Activated CD4-positive, CD25-positive, alpha-beta regulatory T cell treated with anti-CD3 and anti-CD28 coated beads, Interleukin-2, amount 50 U/mL, for 16 hours (primary cell): ENCODE data around the gene GPR146.

Experiments used
- DNase-seq: peaks from one replicate; pipeline ENCODE4 v3.0.0-alpha.2; 2020; ENCODE audit warnings: low read depth, low spot score

GPR146 gene

DNA sequence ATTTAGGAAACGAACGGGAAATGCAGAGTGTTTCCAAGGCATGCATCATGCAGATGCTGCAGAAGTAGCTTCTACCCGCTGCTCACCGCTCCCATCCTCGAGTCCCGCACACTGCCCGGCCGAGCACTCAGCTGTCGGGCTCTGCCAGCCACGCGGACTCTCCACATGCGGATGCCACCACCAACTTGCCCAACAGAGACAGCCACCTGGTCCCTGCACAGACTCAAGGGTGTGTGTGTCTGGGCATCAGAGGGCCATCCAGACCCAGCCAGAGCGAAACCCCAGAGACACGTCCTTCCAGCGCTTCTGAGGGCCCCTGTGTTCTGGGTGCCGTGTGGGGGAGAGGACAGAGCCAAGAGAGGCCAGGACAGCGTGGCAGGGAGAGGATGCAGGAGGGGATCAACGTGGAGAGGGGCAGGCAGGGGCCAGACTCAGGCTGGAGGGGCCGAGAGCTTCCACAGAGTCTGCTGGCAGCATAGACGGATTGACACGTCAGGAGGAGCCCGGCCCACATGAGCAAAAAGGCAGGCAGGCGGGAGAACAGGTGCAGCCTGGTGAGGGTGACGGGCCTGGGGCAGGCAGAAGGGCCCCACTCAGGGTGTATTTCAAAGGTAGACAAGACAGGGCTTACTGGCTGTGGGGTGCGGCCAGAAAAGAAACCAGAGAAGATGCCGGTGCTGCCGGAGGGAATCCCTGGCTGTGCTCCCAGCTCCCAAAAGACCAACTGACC lies 61.9 kb downstream of the GPR146 start:
- DNase-seq: no peak

DNA sequence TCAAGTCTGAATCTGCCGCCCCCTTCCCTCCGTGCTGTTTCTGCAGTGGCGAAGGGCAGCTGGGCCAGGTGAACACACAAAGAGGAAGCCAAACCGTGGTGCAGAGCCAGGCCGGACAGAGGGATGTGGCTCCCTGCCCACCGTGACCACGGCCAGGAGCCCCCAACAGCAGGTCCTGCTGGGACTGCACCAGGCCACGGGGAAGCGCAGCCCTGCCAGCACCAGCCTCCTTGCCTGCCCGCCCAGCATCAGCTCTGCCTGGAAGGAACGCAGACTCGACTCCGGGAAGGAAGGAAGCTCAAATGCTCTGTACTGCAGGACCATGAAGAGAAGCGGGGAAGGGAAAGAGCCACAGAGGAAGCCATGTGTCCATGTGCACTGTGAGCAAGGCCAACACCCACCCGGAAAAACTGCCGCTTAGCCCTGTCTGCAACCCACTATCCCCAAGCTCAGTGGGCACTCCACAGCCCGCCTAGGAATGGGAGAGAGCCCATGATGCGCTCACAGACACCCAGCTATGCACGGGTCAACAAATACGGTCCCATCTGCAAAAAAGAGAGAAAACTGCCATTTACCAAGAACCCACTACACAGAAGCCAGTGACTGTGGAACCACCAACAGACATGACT lies 62.6 kb downstream of the GPR146 start:
- DNase-seq: no peak

DNA sequence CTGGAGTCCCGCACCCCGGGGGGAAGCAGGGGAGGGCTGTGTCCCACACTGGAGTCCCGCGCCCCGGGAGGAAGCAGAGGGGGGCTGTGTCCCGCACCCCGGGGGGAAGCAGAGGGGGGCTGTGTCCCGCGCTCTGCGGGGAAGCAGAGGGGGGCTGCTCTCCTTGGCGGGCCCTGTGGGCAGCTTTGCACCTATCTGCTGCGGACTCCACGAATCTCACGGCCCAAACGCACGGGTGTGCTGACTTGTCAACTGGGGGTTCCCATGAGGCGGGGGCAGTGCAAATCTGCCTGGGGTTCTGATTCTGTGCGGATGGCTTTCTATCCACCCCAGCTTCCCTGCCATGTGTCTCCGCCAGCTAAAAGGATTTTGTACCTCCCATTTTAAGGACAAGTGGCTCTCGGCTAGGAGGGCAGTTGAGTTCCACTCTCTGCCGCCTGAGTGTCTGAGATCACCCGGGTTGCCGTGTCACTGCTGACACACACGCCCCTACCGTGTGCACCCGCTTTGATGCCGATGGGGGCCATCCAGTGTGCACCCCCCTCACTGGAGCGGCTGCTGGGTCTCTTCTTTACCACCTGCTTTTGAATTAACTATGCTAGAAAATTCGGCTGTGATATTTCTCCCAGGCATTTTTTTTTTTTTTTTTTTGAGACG lies 64.0 kb downstream of the GPR146 start:
- no peak for DNase-seq
